ENCODE measurements around the gene ASNS. TPM values are rescaled to one million over a fixed set of nuclear protein-coding genes. Genes with fewer than 3 reads are reported as not detected.

ASNS gene
- total RNA-seq, 4 donors from 2014 or later, result 5.9 to 13.0 (median 8.3) TPM

- intact Hi-C loops (cut with DNase I; ENCODE audit: low total_unique reads), result no loop called here
- TF ChIP-seq CTCF (IDR thresholded peaks at IDR 0.05), result no peak
- TF ChIP-seq POLR2A (IDR thresholded peaks at IDR 0.05), result no peak
- 53 to 69% methylated on average over 5 of the region's 5 CpGs for WGBS, 2 donors
- DNase-seq (ENCODE audit: low spot score in 2 of 2), result no peak
- H3K4me3 ChIP-seq (ENCODE audit: low read depth, poor library complexity, severe bottlenecking), result no peak overlapping the region
These were observed 54.0 kb downstream of the ASNS start for GRCh38 chr7:97818066-97818663.

Other genes with a start within 250 kb of the ASNS start
- 1 to 10 TPM in 1 of 4 donors, under 1 TPM in 1, not detected in 2; 0.55 to 2.4 TPM for gene TAC1, start 140.3 kb downstream of the ASNS start, total RNA-seq
- not detected for gene OCM2, start 117.8 kb upstream of the ASNS start, total RNA-seq
- 10 to 100 TPM; 31.9 to 44.3 (median 35.0) TPM for gene LMTK2, start 234.5 kb upstream of the ASNS start, total RNA-seq

Data from lower leg skin (tissue), 4 donors.